Transverse colon (tissue), 4 donors: ENCODE results near the gene ZDHHC14. TPM values are rescaled to one million over a fixed set of nuclear protein-coding genes. Genes with fewer than 3 reads are reported as not detected.

Experiments
- DNase-seq: peaks from one replicate; pipeline ENCODE4 v3.0.0-alpha.2; 2019
- H3K27ac ChIP-seq, 4 donors: fragments of 200-600 bp; sonication (generic); 2 replicates each; pipeline ENCODE4 v1.5.1; 2016 to 2018; ENCODE audit warnings: inconsistent platforms in 4 of 4
- H3K27me3 ChIP-seq: fragments of 200-600 bp; sonication (generic); 2 replicates; pipeline ENCODE4 v1.5.1; 2017; ENCODE audit warnings: inconsistent platforms
- H3K36me3 ChIP-seq, 4 donors: fragments of 200-600 bp; sonication (generic); 2 replicates each; pipeline ENCODE4 v1.5.1; 2017 to 2019; ENCODE audit warnings: inconsistent platforms in 4 of 4
- H3K4me1 ChIP-seq, 4 donors: fragments of 200-600 bp; sonication (generic); 2 replicates each; pipeline ENCODE4 v1.5.1; 2017 to 2020; ENCODE audit warnings: inconsistent platforms in 4 of 4
- H3K4me3 ChIP-seq, 4 donors: fragments of 200-600 bp; sonication (generic); 1 replicate in 1 of 4; 2 replicates in 3 of 4; pipeline versions ENCODE4 v1.5.1 to v1.6.1; 2017 to 2019; ENCODE audit warnings: inconsistent platforms in 4 of 4
- H3K9me3 ChIP-seq, 2 donors: fragments of 200-600 bp; sonication (generic); 2 replicates each; pipeline ENCODE4 v1.5.1; 2017 to 2019; ENCODE audit warnings: inconsistent platforms in 2 of 2
- CTCF ChIP-seq, 5 experiments: fragments of 200-600 bp in 3 of 5; fragments of 450-650 bp in 2 of 5; sonication (generic) in 3 of 5; IDR thresholded peaks; 1 replicate in 2 of 5; 2 replicates in 3 of 5; pipeline ENCODE4 v1.5.1; 2016 to 2017; ENCODE audit warnings: antibody characterized with exemption in 5 of 5, inconsistent platforms in 3 of 5, mild to moderate bottlenecking in 2 of 5, moderate library complexity in 1 of 5
- EP300 ChIP-seq: sonication (generic); formaldehyde crosslinking; IDR thresholded peaks from one replicate; pipeline ENCODE4 v1.6.1; 2017; ENCODE audit warnings: antibody characterized with exemption, low read depth
- POLR2A ChIP-seq: fragments of 450-650 bp; IDR thresholded peaks from one replicate; pipeline ENCODE4 v1.6.1; 2016; ENCODE audit warnings: antibody characterized with exemption, mild to moderate bottlenecking, moderate library complexity
- POLR2AphosphoS5 ChIP-seq, 3 donors: sonication (generic); formaldehyde crosslinking; IDR thresholded peaks; one replicate each; pipeline ENCODE4 v1.6.1; 2016; ENCODE audit warnings: antibody characterized with exemption in 3 of 3
- WGBS, 2 donors: methylation state at CpG; one replicate each; pipeline ENCODE4 v1.1.5; 2018; ENCODE audit warnings: low coverage in 1 of 2; 5-methylcytosine and 5-hydroxymethylcytosine counted together
- in situ Hi-C, 4 donors: fragments of 200-750 bp; cut with MboI; loops; one replicate each; pipeline versions ENCODE4 v1.15.0 to v1.15.1; 2017; ENCODE audit warnings: low sequenced_read_pairs in 3 of 4, low pct_ligation_motif_present in 1 of 4, low pct_unique_long_range_greater_than_20kb in 1 of 4
- intact Hi-C: fragments of 100-400 bp; cut with DNase I; formaldehyde crosslinking; loops from one replicate; pipeline ENCODE4 v1.15.1; 2023; ENCODE audit warnings: low total_unique reads
- total RNA-seq, 4 donors: library from RNA; depleted of rRNA; stranded (reverse); fragments of >200 nt; gene quantifications; one replicate each; pipeline ENCODE4 v1.1.0, GENCODE V29; 2016

Gene ZDHHC14
- total RNA-seq, 4 donors from 2014 or later = 10.2 to 16.5 (median 12.5) TPM

GRCh38 chr6:157510323-157511188 lies 129.6 kb downstream of the ZDHHC14 start:
- H3K4me1 ChIP-seq = peaks cover 0 to 13% (median 0%) of the 10 kb centered on the region in 4 donors
- H3K27me3 ChIP-seq = no peaks in the 10 kb centered on the region
- 85 to 100% methylated on average over 2 to 24 of the region's 24 CpGs for WGBS, 2 donors
- H3K27ac ChIP-seq = no peak overlapping the region
- peaks cover 0 to 5% of the 10 kb centered on the region in 2 donors for H3K9me3 ChIP-seq
- DNase-seq = no peak
- intact Hi-C loops (no loop called here), in situ Hi-C loops (no loop called here)
- H3K36me3 ChIP-seq = no peaks in the 10 kb centered on the region
- H3K4me3 ChIP-seq = no peak overlapping the region
- TF ChIP-seq EP300 (no peak), CTCF (IDR thresholded peaks at IDR 0.05) (no peak), POLR2A (no peak), POLR2AphosphoS5 (IDR thresholded peaks at IDR 0.05) (no peak)

DNA sequence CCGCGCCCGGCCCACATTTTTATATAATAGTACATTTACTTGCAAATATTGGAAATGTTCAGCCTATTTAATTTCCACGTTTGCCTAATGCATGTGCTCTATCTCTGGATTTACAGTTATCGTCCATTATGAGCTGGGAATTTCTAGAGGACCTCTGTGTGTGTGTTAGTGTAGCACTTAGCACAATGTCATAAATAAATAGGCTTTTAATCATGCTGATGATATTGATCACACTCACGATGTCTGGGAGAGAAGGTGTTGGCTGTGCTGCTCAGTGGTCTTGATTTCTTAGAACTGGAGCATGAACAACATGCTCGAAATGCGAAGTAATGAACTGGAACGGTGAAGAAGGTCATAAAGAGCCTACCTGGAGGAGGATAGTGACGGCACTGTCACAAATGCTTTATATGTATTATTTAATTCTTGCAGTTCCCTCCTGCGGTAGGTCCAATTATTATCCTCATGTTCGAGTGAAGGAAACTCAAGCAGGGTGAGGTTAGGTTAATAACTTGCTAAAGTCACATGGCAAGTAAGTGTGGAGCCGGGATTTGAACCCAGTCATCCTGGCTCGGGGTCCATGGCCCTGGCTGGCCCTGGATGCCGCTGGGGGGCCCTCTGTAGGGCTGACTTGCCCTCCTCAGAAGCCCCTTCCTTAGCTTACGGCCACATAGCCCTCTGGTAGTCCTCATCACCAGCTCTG lies 130.8 kb downstream of the ZDHHC14 start:
- H3K9me3 ChIP-seq = no peaks in the 10 kb centered on the region
- in situ Hi-C loops (no loop called here), intact Hi-C loops (no loop called here)
- WGBS, 2 donors = 91 to 94% methylated on average over 12 to 16 of the region's 16 CpGs
- TF ChIP-seq CTCF (IDR thresholded peaks at IDR 0.05) (no peak), EP300 (no peak), POLR2AphosphoS5 (IDR thresholded peaks at IDR 0.05) (no peak), POLR2A (no peak)
- H3K4me1 ChIP-seq = peaks cover 0 to 13% (median 0%) of the 10 kb centered on the region in 4 donors
- no peak overlapping the region for H3K27ac ChIP-seq
- no peak for DNase-seq
- H3K27me3 ChIP-seq = no peaks in the 10 kb centered on the region
- no peak overlapping the region for H3K4me3 ChIP-seq
- no peaks in the 10 kb centered on the region for H3K36me3 ChIP-seq

GRCh38 chr6:157512382-157512682 lies 131.3 kb downstream of the ZDHHC14 start:
- WGBS, 2 donors = 84% methylated on average over 5 of the region's 5 CpGs; no CpG with 5 or more reads in 1 of the 2 donors
- intact Hi-C loops = no loop called here

DNA sequence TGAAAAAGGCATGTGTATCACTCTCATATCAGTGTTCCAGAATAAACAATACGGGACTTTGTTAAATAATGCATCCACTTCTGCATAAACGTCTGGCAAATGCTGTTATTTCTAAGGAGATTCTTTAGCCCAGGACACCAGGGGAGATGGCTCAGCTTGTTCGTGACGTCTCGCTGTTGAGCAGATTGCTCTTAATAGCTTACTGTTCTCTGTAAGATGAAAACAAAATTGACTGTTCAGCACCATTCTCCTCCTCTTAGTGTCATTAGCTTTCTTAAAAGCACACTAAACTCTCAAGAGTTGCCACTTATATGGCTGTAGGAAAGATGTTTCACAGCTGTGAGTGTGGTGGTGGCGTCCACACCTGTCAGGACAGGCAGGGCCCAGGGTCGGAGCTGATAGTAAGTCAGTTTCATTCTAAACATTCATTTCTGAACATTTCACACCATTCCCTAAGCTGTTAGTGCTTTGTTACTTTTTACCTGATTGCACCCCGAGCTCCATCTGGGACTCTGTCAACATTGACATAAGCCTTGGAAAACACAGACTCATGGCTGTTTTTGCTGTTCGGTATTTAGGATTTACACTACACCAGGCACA lies 132.1 kb downstream of the ZDHHC14 start:
- no peak for TF ChIP-seq POLR2A
- no peak for TF ChIP-seq POLR2AphosphoS5 (IDR thresholded peaks at IDR 0.05)
- no peak for TF ChIP-seq EP300
- no peak for TF ChIP-seq CTCF (IDR thresholded peaks at IDR 0.05)
- intact Hi-C loops (no loop called here), in situ Hi-C loops (no loop called here)
- no peaks in the 10 kb centered on the region for H3K36me3 ChIP-seq
- H3K27me3 ChIP-seq = no peaks in the 10 kb centered on the region
- H3K4me3 ChIP-seq = no peak overlapping the region
- peaks cover 0 to 13% (median 0%) of the 10 kb centered on the region in 4 donors for H3K4me1 ChIP-seq
- WGBS, 2 donors = 45 to 58% methylated on average over 9 of the region's 9 CpGs
- H3K27ac ChIP-seq = no peak overlapping the region
- no peak for DNase-seq
- H3K9me3 ChIP-seq = no peaks in the 10 kb centered on the region

More at GRCh38 chr6:157512382-157512682, 131.3 kb downstream of the ZDHHC14 start:
- Histone ChIP-seq H3K27ac (no peak overlapping the region), H3K9me3 (no peaks in the 10 kb centered on the region), H3K4me1 (peaks cover 0 to 13% (median 0%) of the 10 kb centered on the region in 4 donors), H3K4me3 (no peak overlapping the region), H3K27me3 (no peaks in the 10 kb centered on the region), H3K36me3 (no peaks in the 10 kb centered on the region)
- DNase-seq = no peak
- in situ Hi-C loops = no loop called here
- TF ChIP-seq POLR2AphosphoS5 (IDR thresholded peaks at IDR 0.05) = no peak
